ENCODE data around the gene PRRT4.
A peak's percentile ranks its signal among the peaks of the same experiment; 100 is the strongest.

PRRT4 gene

DNA sequence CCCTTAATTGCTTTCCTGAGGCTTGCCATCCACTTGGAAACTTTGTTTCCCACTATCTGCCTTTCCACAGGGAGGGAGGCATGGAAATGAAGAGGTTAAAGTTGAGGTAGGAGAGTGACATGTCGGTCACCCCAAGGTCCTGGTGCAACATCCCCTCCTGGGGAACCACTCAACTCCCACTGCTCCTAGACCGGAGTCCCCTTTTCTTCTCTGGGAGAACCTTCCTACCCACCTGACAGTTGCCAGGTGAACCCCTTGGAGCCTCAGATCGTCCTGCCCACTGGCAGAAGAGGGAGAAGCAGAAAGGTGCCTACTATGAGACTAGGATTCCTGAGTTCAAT lies 26.6 kb upstream of the PRRT4 start:
- TF ChIP-seq, protein P1, sequence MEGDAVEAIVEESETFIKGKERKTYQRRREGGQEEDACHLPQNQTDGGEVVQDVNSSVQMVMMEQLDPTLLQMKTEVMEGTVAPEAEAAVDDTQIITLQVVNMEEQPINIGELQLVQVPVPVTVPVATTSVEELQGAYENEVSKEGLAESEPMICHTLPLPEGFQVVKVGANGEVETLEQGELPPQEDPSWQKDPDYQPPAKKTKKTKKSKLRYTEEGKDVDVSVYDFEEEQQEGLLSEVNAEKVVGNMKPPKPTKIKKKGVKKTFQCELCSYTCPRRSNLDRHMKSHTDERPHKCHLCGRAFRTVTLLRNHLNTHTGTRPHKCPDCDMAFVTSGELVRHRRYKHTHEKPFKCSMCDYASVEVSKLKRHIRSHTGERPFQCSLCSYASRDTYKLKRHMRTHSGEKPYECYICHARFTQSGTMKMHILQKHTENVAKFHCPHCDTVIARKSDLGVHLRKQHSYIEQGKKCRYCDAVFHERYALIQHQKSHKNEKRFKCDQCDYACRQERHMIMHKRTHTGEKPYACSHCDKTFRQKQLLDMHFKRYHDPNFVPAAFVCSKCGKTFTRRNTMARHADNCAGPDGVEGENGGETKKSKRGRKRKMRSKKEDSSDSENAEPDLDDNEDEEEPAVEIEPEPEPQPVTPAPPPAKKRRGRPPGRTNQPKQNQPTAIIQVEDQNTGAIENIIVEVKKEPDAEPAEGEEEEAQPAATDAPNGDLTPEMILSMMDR (IDR thresholded peaks at IDR 0.05; ENCODE audit: insufficient read depth, low read length, poor library complexity, severe bottlenecking) = no peak
- Histone ChIP-seq H3K27me3 (replicated peaks; ENCODE audit: control insufficient read depth, insufficient read depth, low read length) (no peaks in the 10 kb centered on the region), H3K4me3 (replicated peaks; ENCODE audit: low read depth, low read length) (no peak overlapping the region), H3K36me3 (ENCODE audit: control insufficient read depth, insufficient read depth, low read length) (peaks cover 4% of the 10 kb centered on the region)
- no peak for DNase-seq (ENCODE audit: extremely low read depth, insufficient read length)

DNA sequence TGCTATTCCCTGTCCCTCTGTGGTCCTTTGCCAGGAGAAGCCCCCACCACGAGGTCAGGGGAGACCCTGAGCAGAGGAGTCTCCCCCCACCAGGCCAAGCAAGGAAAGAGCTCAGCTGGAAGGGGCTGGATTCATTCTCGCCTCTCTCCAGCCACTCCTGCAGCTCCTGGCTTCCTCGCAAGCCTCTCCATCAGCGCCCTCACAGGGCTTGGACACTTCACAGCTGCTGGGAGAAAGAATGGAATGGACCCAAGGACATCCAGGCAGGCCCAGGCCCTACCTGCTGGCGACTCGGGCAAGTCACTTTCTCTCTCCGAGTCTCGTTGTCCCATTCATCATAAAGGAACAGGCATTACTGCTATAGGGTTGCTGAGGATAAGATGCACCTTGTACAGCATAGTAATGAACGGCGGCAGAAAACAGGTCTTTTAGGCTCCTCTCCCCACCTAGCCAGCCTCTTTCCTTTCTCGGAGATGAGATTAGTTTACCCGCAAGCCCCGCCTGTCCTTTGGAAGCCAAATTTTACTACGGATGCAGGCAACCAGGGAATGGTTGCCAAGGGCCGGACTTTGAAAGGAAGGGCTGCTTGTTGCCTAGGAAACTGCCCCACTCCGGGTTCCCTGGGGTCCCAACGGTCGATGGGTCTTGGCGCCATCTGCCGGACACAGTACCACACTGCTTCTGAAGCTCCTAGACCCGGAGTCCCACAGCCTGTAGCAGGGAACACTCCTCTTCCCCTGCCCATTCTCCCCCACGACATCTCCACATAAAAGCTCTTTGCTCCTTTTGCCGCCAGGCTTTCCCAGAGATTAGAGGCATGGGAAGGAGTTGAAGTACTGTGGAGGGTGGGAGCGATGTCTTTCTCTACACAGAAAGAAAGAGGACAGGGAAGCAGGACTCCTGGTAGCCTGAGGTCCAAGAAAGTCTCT lies 26.0 kb upstream of the PRRT4 start:
- TF ChIP-seq, protein P1 (IDR thresholded peaks at IDR 0.05; ENCODE audit: insufficient read depth, low read length, poor library complexity, severe bottlenecking) = peak; percentile 86
- no peak overlapping the region for H3K4me3 ChIP-seq (replicated peaks; ENCODE audit: low read depth, low read length)
- peaks cover 1% of the 10 kb centered on the region for H3K36me3 ChIP-seq (ENCODE audit: control insufficient read depth, insufficient read depth, low read length)
- no peaks in the 10 kb centered on the region for H3K27me3 ChIP-seq (replicated peaks; ENCODE audit: control insufficient read depth, insufficient read depth, low read length)
- DNase-seq (ENCODE audit: extremely low read depth, insufficient read length) = no peak

DNA sequence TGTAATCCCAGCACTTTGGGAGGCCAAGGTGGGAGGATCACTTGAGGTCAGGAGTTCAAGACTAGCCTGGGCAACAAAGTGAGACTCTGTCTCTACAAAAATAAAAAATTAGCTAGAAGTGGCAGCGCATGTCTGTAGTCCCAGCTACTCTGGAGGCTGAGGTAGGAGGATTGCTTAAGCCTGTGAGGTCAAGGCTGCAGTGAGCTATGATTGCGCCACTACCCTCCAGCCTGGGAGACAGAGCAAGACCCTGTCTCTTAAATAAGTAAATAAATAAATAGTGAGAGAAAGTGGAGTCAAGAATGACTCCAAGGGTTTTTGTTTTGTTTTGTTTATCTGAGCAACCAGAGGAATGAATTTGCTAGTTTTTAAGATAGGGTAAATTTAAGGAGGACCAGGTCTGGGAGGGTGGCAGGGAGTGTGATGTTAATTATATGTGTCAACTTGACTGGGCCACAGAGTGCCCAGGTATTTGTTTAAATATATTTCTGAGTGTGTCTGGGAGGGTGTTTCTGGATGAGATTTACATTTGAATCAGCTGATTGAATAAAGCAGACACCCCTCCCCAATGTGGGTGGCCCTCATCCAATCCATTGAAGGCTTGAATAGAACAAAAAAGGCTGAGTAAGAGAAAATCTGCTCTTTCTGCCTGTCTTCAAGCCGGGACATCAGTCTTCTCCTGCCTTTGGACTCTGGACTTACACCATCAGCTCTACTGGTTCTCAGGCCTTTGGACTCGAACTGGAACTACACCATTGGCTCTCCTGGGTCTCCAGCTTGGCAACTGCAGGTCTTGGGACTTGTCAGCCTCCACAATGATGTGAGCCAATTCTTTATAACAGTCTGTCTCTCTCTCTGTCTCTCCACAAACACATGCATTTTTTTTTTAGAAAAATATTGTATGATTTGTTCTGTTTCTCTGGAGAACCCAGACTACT lies 24.8 kb upstream of the PRRT4 start:
- Histone ChIP-seq H3K27me3 (replicated peaks; ENCODE audit: control insufficient read depth, insufficient read depth, low read length) (no peaks in the 10 kb centered on the region), H3K36me3 (ENCODE audit: control insufficient read depth, insufficient read depth, low read length) (no peaks in the 10 kb centered on the region), H3K4me3 (replicated peaks; ENCODE audit: low read depth, low read length) (no peak overlapping the region)
- DNase-seq (ENCODE audit: extremely low read depth, insufficient read length) = no peak
- TF ChIP-seq, protein P1 (IDR thresholded peaks at IDR 0.05; ENCODE audit: insufficient read depth, low read length, poor library complexity, severe bottlenecking) = no peak

DNA sequence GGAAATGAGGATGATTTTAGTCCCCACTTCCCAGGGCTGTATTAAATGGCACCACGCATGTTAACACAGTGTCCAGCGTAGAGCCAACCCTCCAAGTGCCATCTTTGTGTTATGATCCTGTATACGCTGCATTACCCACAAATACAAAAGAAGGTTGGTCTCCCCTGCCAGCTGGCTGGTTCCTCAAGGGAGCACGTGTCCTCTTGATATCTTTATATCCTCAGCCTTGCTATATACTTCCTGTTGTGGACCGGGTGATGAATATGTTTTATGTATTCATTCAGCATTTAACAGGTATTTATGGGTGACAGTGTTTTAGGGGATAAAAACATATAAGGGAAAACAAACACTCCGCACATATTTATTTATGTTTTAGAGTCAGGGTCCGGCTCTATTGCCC lies 23.2 kb upstream of the PRRT4 start:
- DNase-seq (ENCODE audit: extremely low read depth, insufficient read length) = no peak
- Histone ChIP-seq H3K4me3 (replicated peaks; ENCODE audit: low read depth, low read length) (no peak overlapping the region), H3K27me3 (replicated peaks; ENCODE audit: control insufficient read depth, insufficient read depth, low read length) (no peaks in the 10 kb centered on the region), H3K36me3 (ENCODE audit: control insufficient read depth, insufficient read depth, low read length) (no peaks in the 10 kb centered on the region)
- TF ChIP-seq, protein P1 (IDR thresholded peaks at IDR 0.05; ENCODE audit: insufficient read depth, low read length, poor library complexity, severe bottlenecking) = no peak

DNA sequence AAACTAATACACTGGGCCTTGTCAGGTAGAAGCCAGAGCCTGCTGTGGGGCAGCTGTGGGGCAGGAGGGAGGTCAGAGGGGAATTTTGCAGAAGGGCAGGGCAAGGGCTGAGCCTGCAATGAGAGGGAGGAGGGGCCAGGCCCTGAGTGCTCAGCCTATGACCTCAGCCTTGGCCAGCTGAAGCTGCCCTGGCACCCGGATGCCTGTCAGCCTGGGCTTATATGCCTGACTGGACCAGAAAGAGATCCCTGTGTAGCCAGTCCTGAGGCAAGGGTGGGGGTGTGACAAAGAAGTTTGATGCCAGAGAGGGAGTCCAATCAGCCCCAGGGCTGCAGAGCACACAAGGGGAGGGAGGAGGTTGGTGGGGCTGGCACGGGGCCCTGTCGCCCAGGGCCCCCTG lies 22.3 kb upstream of the PRRT4 start:
- Histone ChIP-seq H3K4me3 (replicated peaks; ENCODE audit: low read depth, low read length) (no peak overlapping the region), H3K27me3 (replicated peaks; ENCODE audit: control insufficient read depth, insufficient read depth, low read length) (no peaks in the 10 kb centered on the region), H3K36me3 (ENCODE audit: control insufficient read depth, insufficient read depth, low read length) (no peaks in the 10 kb centered on the region)
- TF ChIP-seq, protein P1 (IDR thresholded peaks at IDR 0.05; ENCODE audit: insufficient read depth, low read length, poor library complexity, severe bottlenecking) = no peak
- no peak for DNase-seq (ENCODE audit: extremely low read depth, insufficient read length)

All from GM06990 (cell line).